HUES48 (cell line): ENCODE results near the gene CXCL16.

Source experiments
- H3K27ac ChIP-seq: one replicate; pipeline ENCODE4 v1.7.0; 2013; ENCODE audit warnings: low read depth, low read length, inconsistent platforms
- H3K27me3 ChIP-seq: 2 replicates; pipeline ENCODE4 v1.6.1; 2013; ENCODE audit warnings: mild to moderate bottlenecking, low read length; ENCODE audit not compliant: control insufficient read depth, insufficient read depth
- H3K36me3 ChIP-seq: 2 replicates; pipeline ENCODE4 v1.6.1; 2013; ENCODE audit warnings: low read length; ENCODE audit not compliant: control insufficient read depth, insufficient read depth
- H3K4me1 ChIP-seq: 2 replicates; pipeline ENCODE4 v1.6.1; 2013; ENCODE audit warnings: mild to moderate bottlenecking, low read length; ENCODE audit not compliant: control insufficient read depth, insufficient read depth
- H3K4me3 ChIP-seq: 2 replicates; pipeline ENCODE4 v1.5.1; 2013; ENCODE audit warnings: mild to moderate bottlenecking, low read depth, low read length
- H3K9ac ChIP-seq: 2 replicates; pipeline ENCODE4 v1.6.1; 2013; ENCODE audit warnings: mild to moderate bottlenecking, low read depth, low read length, moderate library complexity
- H3K9me3 ChIP-seq: 2 replicates; pipeline ENCODE4 v1.6.1; 2013; ENCODE audit warnings: low read length; ENCODE audit not compliant: control insufficient read depth, insufficient read depth

The CXCL16 gene

GRCh38 chr17:4739122-4740024 is at the start of gene CXCL16, which contains the start of gene ZMYND15:
TSS of gene CXCL16 (minus strand) at chr17:4739928. CDS start at chr17:4739339, 589 bp downstream.
TSS of gene ZMYND15 (plus strand) at chr17:4739833. CDS start at chr17:4740549, 716 bp downstream.
- H3K4me1 ChIP-seq: peaks cover 5% of the 10 kb centered on the region; the same call in 1 of the 2 replicates
- H3K27me3 ChIP-seq: peaks cover 87% of the 10 kb centered on the region
- H3K4me3 ChIP-seq: peak within 1 kb of the TSS; percentile 70
- peak within 1 kb of the TSS; percentile 36; the same call in 1 of the 2 replicates for H3K9ac ChIP-seq
- H3K9me3 ChIP-seq: no peaks in the 10 kb centered on the region
- H3K27ac ChIP-seq: no peak within 1 kb of the TSS
- H3K36me3 ChIP-seq: no peaks in the 10 kb centered on the region

GRCh38 chr17:4788807-4789700 is 49.3 kb upstream of the CXCL16 start, which contains the start of gene GLTPD2:
TSS of gene GLTPD2 (plus strand) at chr17:4788964. CDS start at chr17:4789012, 48 bp downstream.
- Histone ChIP-seq H3K4me3 (peak within 1 kb of the TSS; percentile 60), H3K36me3 (no peaks in the 10 kb centered on the region), H3K9ac (no peak within 1 kb of the TSS), H3K27ac (peak within 1 kb of the TSS; percentile 47), H3K4me1 (peaks cover 22% of the 10 kb centered on the region), H3K9me3 (no peaks in the 10 kb centered on the region), H3K27me3 (peaks cover 83% of the 10 kb centered on the region)

- Histone ChIP-seq H3K4me3 (peak overlapping the region; percentile 60), H3K4me1 (peaks cover 22% of the 10 kb centered on the region)
Observed at GRCh38 chr17:4788159-4788806, 48.6 kb upstream of the CXCL16 start.

GRCh38 chr17:4786516-4786915 is 46.8 kb upstream of the CXCL16 start:
- Histone ChIP-seq H3K4me1 (peaks cover 22% of the 10 kb centered on the region), H3K27ac (no peak overlapping the region), H3K9ac (no peak overlapping the region), H3K27me3 (peaks cover 94% of the 10 kb centered on the region), H3K9me3 (no peaks in the 10 kb centered on the region), H3K4me3 (no peak overlapping the region), H3K36me3 (no peaks in the 10 kb centered on the region)

More at GRCh38 chr17:4788159-4788806, 48.6 kb upstream of the CXCL16 start:
- Histone ChIP-seq H3K36me3 (no peaks in the 10 kb centered on the region), H3K9ac (no peak overlapping the region), H3K27ac (no peak overlapping the region), H3K27me3 (peaks cover 91% of the 10 kb centered on the region), H3K9me3 (no peaks in the 10 kb centered on the region)

GRCh38 chr17:4786106-4786511 is 46.4 kb upstream of the CXCL16 start, which contains the start of gene VMO1:
TSS of gene VMO1 (minus strand) at chr17:4786364. CDS start at chr17:4786352, 12 bp downstream.
- peaks cover 22% of the 10 kb centered on the region for H3K4me1 ChIP-seq
- H3K36me3 ChIP-seq: no peaks in the 10 kb centered on the region
- H3K27me3 ChIP-seq: peaks cover 90% of the 10 kb centered on the region
- no peak within 1 kb of the TSS for H3K9ac ChIP-seq
- H3K4me3 ChIP-seq: peak within 1 kb of the TSS; percentile 7; the same call in 1 of the 2 replicates
- H3K9me3 ChIP-seq: no peaks in the 10 kb centered on the region
- no peak within 1 kb of the TSS for H3K27ac ChIP-seq

- Histone ChIP-seq H3K4me1 (peaks cover 22% of the 10 kb centered on the region), H3K9ac (no peak overlapping the region), H3K9me3 (no peaks in the 10 kb centered on the region), H3K4me3 (peak overlapping the region; percentile 7; the same call in 1 of the 2 replicates), H3K27me3 (peaks cover 84% of the 10 kb centered on the region), H3K36me3 (no peaks in the 10 kb centered on the region), H3K27ac (no peak overlapping the region)
Observed at GRCh38 chr17:4785311-4786105, 45.8 kb upstream of the CXCL16 start.

GRCh38 chr17:4782652-4783051 is 42.9 kb upstream of the CXCL16 start:
- Histone ChIP-seq H3K4me1 (peaks cover 11% of the 10 kb centered on the region; the same call in 1 of the 2 replicates), H3K4me3 (no peak overlapping the region), H3K27me3 (peaks cover 56% of the 10 kb centered on the region), H3K36me3 (no peaks in the 10 kb centered on the region), H3K9me3 (no peaks in the 10 kb centered on the region), H3K27ac (no peak overlapping the region), H3K9ac (no peak overlapping the region)

GRCh38 chr17:4780325-4780955 is 40.7 kb upstream of the CXCL16 start:
- H3K9ac ChIP-seq: no peak overlapping the region

GRCh38 chr17:4777969-4778760 is 38.4 kb upstream of the CXCL16 start:
- Histone ChIP-seq H3K27ac (no peak overlapping the region), H3K9me3 (no peaks in the 10 kb centered on the region), H3K36me3 (no peaks in the 10 kb centered on the region), H3K9ac (no peak overlapping the region), H3K27me3 (peaks cover 11% of the 10 kb centered on the region), H3K4me1 (no peaks in the 10 kb centered on the region), H3K4me3 (no peak overlapping the region)

More at GRCh38 chr17:4780325-4780955, 40.7 kb upstream of the CXCL16 start:
- Histone ChIP-seq H3K27me3 (peaks cover 33% of the 10 kb centered on the region), H3K4me3 (no peak overlapping the region), H3K9me3 (no peaks in the 10 kb centered on the region), H3K4me1 (no peaks in the 10 kb centered on the region), H3K27ac (no peak overlapping the region), H3K36me3 (no peaks in the 10 kb centered on the region)
